ENCODE measurements around the gene NLRP1. TPM values are rescaled to one million over a fixed set of nuclear protein-coding genes. Genes with fewer than 3 reads are reported as not detected.
"Not testable (repeated sequence)": the region's sequence is repeated elsewhere in the genome, so short reads cannot be mapped to it uniquely, and the experiment has no call there.

NLRP1 gene
- total and polyA plus RNA-seq, 5 experiments from 2014 or later, result 18.4 to 370 (median 47.9) TPM

GRCh38 chr17:5585287-5585794 is 1.0 kb upstream of the NLRP1 start:
- no peak for ATAC-seq
- POLR2A ChIA-PET, result interaction anchor here (0.8 to 1.5 kb wide), 6 partner anchors 10 to 827 kb away, joined by 3 to 5 read pairs (median 4); partner anchors contain the start of genes DERL2 and MIS12
- H3K9me3 Mint-ChIP-seq, result peaks cover 0 to 3% (median 0%) of the 10 kb centered on the region in 9 donors
- H3K36me3 Mint-ChIP-seq, result peaks cover 5 to 24% (median 14%) of the 10 kb centered on the region in 3 donors
- H3K27me3 Mint-ChIP-seq, result no peaks in the 10 kb centered on the region
- H3K27ac Mint-ChIP-seq, result peak overlapping the region; percentile 94 to 100 (median 100)
- no peak for DNase-seq
- peak overlapping the region in 9 of 10 donors; percentile 2 to 99 (median 95) for H3K4me3 Mint-ChIP-seq
- H3K4me1 Mint-ChIP-seq, result peaks cover 25 to 69% (median 61%) of the 10 kb centered on the region in 4 donors

GRCh38 chr17:5583426-5584382 is 605 bp downstream of the NLRP1 start:
- peak overlapping the region; percentile 94 to 100 (median 100) for H3K27ac Mint-ChIP-seq
- ATAC-seq, result peak; percentile 9 to 15
- H3K27me3 Mint-ChIP-seq, result no peaks in the 10 kb centered on the region
- peaks cover 11 to 40% (median 30%) of the 10 kb centered on the region in 3 donors for H3K36me3 Mint-ChIP-seq
- peaks cover 0 to 4% (median 0%) of the 10 kb centered on the region in 9 donors for H3K9me3 Mint-ChIP-seq
- POLR2A ChIA-PET, result interaction anchor here (0.8 to 1.7 kb wide), 11 partner anchors 10 to 1452 kb away, joined by 3 to 5 read pairs (median 3); partner anchors contain the start of genes DERL2, MIS12, NUP88 and PIMREG
- peak overlapping the region; percentile 90 to 99 (median 97) for H3K4me3 Mint-ChIP-seq
- peak in 3 of 10 donors; percentile 8 to 19 (median 13) for DNase-seq
- peaks cover 28 to 84% (median 74%) of the 10 kb centered on the region in 4 donors for H3K4me1 Mint-ChIP-seq

GRCh38 chr17:5582209-5583185 is 1.8 kb downstream of the NLRP1 start:
- H3K4me1 Mint-ChIP-seq, result peaks cover 30 to 90% (median 82%) of the 10 kb centered on the region in 4 donors
- H3K27ac Mint-ChIP-seq, result peak overlapping the region; percentile 94 to 100 (median 99)
- H3K27me3 Mint-ChIP-seq, result no peaks in the 10 kb centered on the region
- H3K36me3 Mint-ChIP-seq, result peaks cover 11 to 52% (median 41%) of the 10 kb centered on the region in 3 donors
- peak overlapping the region; percentile 84 to 99 (median 97) for H3K4me3 Mint-ChIP-seq
- peaks cover 0 to 4% (median 0%) of the 10 kb centered on the region in 9 donors for H3K9me3 Mint-ChIP-seq
- POLR2A ChIA-PET, result interaction anchor here (1.3 to 1.7 kb wide), 2 partner anchors 9 to 14 kb away, joined by 3 read pairs; no protein-coding TSS in a partner anchor
- DNase-seq, result peak in 1 of 10 donors; percentile 13
- no peak for ATAC-seq

- H3K27me3 Mint-ChIP-seq, result no peaks in the 10 kb centered on the region
- no peak for ATAC-seq
- peaks cover 0 to 4% (median 0%) of the 10 kb centered on the region in 9 donors for H3K9me3 Mint-ChIP-seq
- no peak for DNase-seq
- H3K4me1 Mint-ChIP-seq, result peaks cover 31 to 92% (median 82%) of the 10 kb centered on the region in 4 donors
- POLR2A ChIA-PET, result interaction anchor here (1.3 kb wide), 1 partner anchor 13 kb away, joined by 3 read pairs; no protein-coding TSS in a partner anchor
- peak overlapping the region; percentile 83 to 100 (median 99) for H3K27ac Mint-ChIP-seq
- peaks cover 11 to 61% (median 50%) of the 10 kb centered on the region in 3 donors for H3K36me3 Mint-ChIP-seq
- peak overlapping the region; percentile 45 to 99 (median 97) for H3K4me3 Mint-ChIP-seq
Observed at GRCh38 chr17:5581655-5582054, 2.7 kb downstream of the NLRP1 start.

- no peak for ATAC-seq
- POLR2A ChIA-PET, result no interaction called here
- no peak for DNase-seq
- Mint-ChIP-seq H3K4me1 (peaks cover 36 to 92% (median 83%) of the 10 kb centered on the region in 4 donors), H3K36me3 (peaks cover 11 to 68% (median 57%) of the 10 kb centered on the region in 3 donors), H3K9me3 (peaks cover 0 to 4% (median 0%) of the 10 kb centered on the region in 9 donors), H3K27me3 (no peaks in the 10 kb centered on the region), H3K4me3 (peak overlapping the region in 9 of 10 donors; percentile 11 to 99 (median 96)), H3K27ac (peak overlapping the region; percentile 80 to 100 (median 99))
Observed at GRCh38 chr17:5580969-5581368, 3.3 kb downstream of the NLRP1 start.

GRCh38 chr17:5580367-5580766 is 3.9 kb downstream of the NLRP1 start:
- Mint-ChIP-seq H3K9me3 (peaks cover 0 to 4% (median 0%) of the 10 kb centered on the region in 9 donors), H3K36me3 (peaks cover 11 to 74% (median 63%) of the 10 kb centered on the region in 3 donors), H3K4me1 (peaks cover 41 to 92% (median 85%) of the 10 kb centered on the region in 4 donors), H3K4me3 (peak overlapping the region in 9 of 10 donors; percentile 11 to 99 (median 90)), H3K27ac (peak overlapping the region in 9 of 10 donors; percentile 12 to 100 (median 99)), H3K27me3 (no peaks in the 10 kb centered on the region)
- ATAC-seq (no peak), DNase-seq (no peak)
- POLR2A ChIA-PET, result no interaction called here

- not testable (repeated sequence) for ATAC-seq
- H3K4me1 Mint-ChIP-seq, result peaks cover 46 to 85% (median 83%) of the 10 kb centered on the region in 4 donors
Observed at GRCh38 chr17:5578768-5579167, 5.5 kb downstream of the NLRP1 start.

GRCh38 chr17:5573017-5573416 is 11.3 kb downstream of the NLRP1 start:
- H3K4me3 Mint-ChIP-seq, result peak overlapping the region in 1 of 10 donors; percentile 36
- ATAC-seq, H3K27me3 Mint-ChIP-seq, H3K27ac Mint-ChIP-seq, DNase-seq, POLR2A ChIA-PET: not testable (repeated sequence)
- peaks cover 6 to 98% (median 81%) of the 10 kb centered on the region in 3 donors for H3K36me3 Mint-ChIP-seq
- H3K4me1 Mint-ChIP-seq, result peaks cover 52 to 80% (median 77%) of the 10 kb centered on the region in 4 donors
- peaks cover 0 to 17% (median 0%) of the 10 kb centered on the region in 9 donors for H3K9me3 Mint-ChIP-seq

More at GRCh38 chr17:5578768-5579167, 5.5 kb downstream of the NLRP1 start:
- peak overlapping the region in 4 of 10 donors; percentile 8 to 24 (median 14) for H3K4me3 Mint-ChIP-seq
- peaks cover 16 to 90% (median 77%) of the 10 kb centered on the region in 3 donors for H3K36me3 Mint-ChIP-seq
- DNase-seq, POLR2A ChIA-PET, H3K27me3 Mint-ChIP-seq, H3K9me3 Mint-ChIP-seq: not testable (repeated sequence)
- H3K27ac Mint-ChIP-seq, result peak overlapping the region in 1 of 10 donors; percentile 59

- H3K36me3 Mint-ChIP-seq, result peaks cover 6 to 96% (median 77%) of the 10 kb centered on the region in 3 donors
- POLR2A ChIA-PET, result interaction anchor here (0.6 to 0.9 kb wide), 2 partner anchors 12 to 14 kb away, joined by 3 read pairs; no protein-coding TSS in a partner anchor
- peaks cover 0 to 17% (median 0%) of the 10 kb centered on the region in 9 donors for H3K9me3 Mint-ChIP-seq
- ATAC-seq (no peak), DNase-seq (no peak)
- no peaks in the 10 kb centered on the region for H3K27me3 Mint-ChIP-seq
- H3K4me1 Mint-ChIP-seq, result peaks cover 42 to 70% (median 66%) of the 10 kb centered on the region in 4 donors
- peak overlapping the region in 4 of 10 donors; percentile 11 to 37 (median 22) for H3K4me3 Mint-ChIP-seq
- H3K27ac Mint-ChIP-seq, result peak overlapping the region in 5 of 10 donors; percentile 1 to 53 (median 34)
Observed at GRCh38 chr17:5571281-5571680, 13.0 kb downstream of the NLRP1 start.

GRCh38 chr17:5565808-5566207 is 18.5 kb downstream of the NLRP1 start:
- Mint-ChIP-seq H3K27ac (peak overlapping the region in 9 of 10 donors; percentile 37 to 86 (median 67)), H3K9me3 (peaks cover 0 to 8% (median 0%) of the 10 kb centered on the region in 9 donors), H3K4me3 (no peak overlapping the region), H3K27me3 (no peaks in the 10 kb centered on the region), H3K4me1 (peaks cover 37 to 67% (median 58%) of the 10 kb centered on the region in 4 donors), H3K36me3 (peaks cover 4 to 51% (median 31%) of the 10 kb centered on the region in 3 donors)
- POLR2A ChIA-PET, result interaction anchor here (0.6 kb wide), 1 partner anchor 1212 kb away, joined by 4 read pairs; no protein-coding TSS in a partner anchor
- ATAC-seq (no peak), DNase-seq (no peak)

- peak overlapping the region in 8 of 10 donors; percentile 20 to 66 (median 57) for H3K4me3 Mint-ChIP-seq
- ATAC-seq (no peak), DNase-seq (no peak)
- H3K36me3 Mint-ChIP-seq, result peaks cover 4 to 51% (median 29%) of the 10 kb centered on the region in 3 donors
- no peaks in the 10 kb centered on the region for H3K27me3 Mint-ChIP-seq
- POLR2A ChIA-PET, result no interaction called here
- H3K4me1 Mint-ChIP-seq, result peaks cover 28 to 56% (median 41%) of the 10 kb centered on the region in 4 donors
- H3K9me3 Mint-ChIP-seq, result peaks cover 0 to 8% (median 0%) of the 10 kb centered on the region in 9 donors
- peak overlapping the region; percentile 54 to 90 (median 72) for H3K27ac Mint-ChIP-seq
Observed at GRCh38 chr17:5563456-5563855, 20.9 kb downstream of the NLRP1 start.

All from naive thymus-derived CD8-positive, alpha-beta T cell (primary cell).